ENCODE measurements around the gene HCST.

HCST gene

DNA sequence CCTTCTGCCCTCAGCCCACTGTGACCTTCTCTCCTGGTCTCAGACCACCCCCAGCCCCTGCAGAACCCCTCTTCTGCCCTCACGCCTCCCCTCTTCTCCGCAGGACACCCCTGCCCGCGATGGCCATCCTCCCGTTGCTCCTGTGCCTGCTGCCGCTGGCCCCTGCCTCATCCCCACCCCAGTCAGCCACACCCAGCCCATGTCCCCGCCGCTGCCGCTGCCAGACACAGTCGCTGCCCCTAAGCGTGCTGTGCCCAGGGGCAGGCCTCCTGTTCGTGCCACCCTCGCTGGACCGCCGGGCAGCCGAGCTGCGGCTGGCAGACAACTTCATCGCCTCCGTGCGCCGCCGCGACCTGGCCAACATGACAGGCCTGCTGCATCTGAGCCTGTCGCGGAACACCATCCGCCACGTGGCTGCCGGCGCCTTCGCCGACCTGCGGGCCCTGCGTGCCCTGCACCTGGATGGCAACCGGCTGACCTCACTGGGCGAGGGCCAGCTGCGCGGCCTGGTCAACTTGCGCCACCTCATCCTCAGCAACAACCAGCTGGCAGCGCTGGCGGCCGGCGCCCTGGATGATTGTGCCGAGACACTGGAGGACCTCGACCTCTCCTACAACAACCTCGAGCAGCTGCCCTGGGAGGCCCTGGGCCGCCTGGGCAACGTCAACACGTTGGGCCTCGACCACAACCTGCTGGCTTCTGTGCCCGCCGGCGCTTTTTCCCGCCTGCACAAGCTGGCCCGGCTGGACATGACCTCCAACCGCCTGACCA, 37.2 kb downstream of the HCST start:
- no peak for DNase-seq

DNA sequence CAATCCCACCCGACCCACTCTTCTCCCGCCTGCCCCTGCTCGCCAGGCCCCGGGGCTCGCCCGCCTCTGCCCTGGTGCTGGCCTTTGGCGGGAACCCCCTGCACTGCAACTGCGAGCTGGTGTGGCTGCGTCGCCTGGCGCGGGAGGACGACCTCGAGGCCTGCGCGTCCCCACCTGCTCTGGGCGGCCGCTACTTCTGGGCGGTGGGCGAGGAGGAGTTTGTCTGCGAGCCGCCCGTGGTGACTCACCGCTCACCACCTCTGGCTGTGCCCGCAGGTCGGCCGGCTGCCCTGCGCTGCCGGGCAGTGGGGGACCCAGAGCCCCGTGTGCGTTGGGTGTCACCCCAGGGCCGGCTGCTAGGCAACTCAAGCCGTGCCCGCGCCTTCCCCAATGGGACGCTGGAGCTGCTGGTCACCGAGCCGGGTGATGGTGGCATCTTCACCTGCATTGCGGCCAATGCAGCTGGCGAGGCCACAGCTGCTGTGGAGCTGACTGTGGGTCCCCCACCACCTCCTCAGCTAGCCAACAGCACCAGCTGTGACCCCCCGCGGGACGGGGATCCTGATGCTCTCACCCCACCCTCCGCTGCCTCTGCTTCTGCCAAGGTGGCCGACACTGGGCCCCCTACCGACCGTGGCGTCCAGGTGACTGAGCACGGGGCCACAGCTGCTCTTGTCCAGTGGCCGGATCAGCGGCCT, 37.9 kb downstream of the HCST start:
- DNase-seq = no peak

DNA sequence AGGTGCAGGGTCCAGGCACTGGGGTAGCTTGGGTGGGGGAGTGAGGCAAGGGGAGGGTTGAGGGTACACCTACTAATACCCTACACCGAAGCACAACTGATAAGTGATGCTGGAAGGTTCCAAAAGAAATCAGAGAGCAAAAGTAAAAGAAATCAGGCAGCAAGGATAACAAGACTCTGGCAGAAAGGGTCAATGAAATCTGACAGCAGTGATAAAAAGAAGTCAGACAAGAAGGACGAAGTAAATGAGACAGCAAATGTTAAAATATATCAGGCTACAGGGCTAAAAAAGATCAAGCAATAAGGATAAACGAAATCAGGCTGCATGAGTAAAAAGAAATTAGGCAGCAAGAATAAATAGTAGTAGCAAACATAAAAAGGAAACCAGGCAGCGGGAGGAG, 38.5 kb downstream of the HCST start:
- DNase-seq = no peak

DNA sequence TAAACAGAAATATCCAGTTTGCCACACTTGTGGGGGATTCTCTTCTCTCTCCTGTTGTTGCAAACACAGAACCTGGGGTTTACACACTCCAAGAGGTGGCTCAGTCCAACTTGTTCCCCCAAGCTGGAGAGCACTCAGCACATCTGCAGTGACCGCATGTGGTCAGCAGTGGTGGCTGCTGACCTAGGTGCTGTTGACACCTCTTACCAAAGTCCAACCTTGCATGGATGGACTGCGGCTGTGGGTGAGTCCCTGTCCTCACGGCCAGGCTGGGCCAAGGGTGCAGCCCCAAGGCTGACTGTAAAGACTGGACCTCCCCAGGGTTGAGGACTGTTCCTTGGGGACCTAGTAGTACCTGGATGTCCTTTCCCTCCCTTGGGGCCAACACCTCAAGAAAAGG, 39.9 kb downstream of the HCST start:
- DNase-seq = no peak

DNA sequence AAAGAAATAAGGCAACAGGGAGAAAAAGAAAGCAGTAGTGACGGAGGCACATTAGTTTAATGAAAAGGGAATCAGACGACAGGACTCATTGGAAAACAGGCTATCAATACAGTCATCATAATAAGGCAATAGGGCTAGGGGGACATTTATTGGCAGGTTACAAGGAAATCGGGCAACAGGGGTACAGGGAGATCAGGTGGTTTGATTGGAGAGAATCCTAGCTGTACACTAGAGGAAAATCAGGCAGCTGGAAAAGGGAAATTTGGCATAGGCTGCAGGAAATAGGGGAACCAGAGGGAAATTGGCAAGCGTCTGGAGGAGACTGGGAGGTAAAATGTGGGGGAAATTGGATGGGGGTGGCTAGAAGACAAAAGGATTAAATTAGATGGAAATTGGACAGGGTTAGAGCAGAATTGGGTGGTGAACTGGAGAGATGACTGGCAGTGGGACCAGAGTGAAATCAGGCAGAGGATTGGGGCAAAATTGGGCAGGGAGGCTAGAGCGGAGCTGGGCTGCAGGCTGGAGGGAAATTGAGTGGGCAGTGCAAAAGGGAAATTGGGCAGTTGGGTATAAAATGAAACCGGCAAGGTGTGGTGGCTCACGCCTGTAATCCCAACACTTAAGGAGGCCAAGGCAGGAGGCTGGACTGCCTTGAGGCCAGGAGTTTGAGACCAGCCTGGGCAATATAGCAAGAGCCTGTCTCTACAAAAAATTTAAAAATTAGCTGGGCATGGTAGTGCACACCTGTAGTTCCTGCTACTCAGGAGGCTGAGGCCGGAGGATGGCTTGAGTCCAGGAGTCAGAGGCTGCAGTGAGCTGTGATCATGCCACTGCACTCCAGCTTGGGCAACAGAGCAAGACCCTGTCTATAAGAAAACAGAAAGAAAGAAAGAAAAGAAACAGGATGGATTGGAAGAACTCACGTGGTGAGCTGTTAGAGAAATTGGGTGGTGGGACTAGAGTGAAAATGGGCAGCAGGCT, 41.3 kb downstream of the HCST start:
- no peak for DNase-seq

DNA sequence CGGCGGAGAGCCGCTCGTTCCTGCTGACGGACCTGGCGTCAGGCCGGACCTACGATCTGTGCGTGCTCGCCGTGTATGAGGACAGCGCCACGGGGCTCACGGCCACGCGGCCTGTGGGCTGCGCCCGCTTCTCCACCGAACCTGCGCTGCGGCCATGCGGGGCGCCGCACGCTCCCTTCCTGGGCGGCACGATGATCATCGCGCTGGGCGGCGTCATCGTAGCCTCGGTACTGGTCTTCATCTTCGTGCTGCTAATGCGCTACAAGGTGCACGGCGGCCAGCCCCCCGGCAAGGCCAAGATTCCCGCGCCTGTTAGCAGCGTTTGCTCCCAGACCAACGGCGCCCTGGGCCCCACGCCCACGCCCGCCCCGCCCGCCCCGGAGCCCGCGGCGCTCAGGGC, 42.2 kb downstream of the HCST start:
- no peak for DNase-seq

DNA sequence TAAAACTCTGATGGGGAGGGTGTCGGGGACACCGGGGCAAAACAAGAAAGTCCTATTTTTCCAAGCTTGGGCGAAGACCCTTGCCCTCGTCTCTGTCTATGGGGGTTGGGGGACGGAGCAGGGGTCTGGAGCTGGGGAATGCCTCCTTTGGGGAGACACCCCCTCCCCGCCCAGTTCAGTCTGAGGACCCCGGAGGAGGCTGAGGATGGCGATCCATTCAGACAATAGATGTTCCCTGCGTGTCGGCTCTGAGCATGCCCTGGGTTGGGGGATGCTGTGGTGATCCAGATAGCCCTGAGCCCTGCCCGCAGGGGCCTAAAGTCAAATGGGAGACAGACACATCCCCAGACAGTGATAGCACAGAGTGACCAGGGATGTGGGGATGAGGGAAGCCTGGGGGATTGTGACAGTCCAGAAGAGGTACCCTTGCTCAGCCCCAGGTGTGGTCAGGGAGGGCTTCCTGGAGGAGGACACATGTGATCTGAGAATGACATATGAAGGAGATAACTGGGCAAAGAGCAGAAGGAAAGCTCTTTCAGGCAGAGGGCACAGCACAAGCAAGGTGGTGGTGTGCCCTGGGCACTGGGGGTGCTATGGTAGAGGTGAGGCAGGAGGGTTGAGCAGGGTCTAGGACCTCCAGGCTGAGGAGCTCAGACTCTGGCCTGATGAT, 42.9 kb downstream of the HCST start:
- DNase-seq = no peak

DNA sequence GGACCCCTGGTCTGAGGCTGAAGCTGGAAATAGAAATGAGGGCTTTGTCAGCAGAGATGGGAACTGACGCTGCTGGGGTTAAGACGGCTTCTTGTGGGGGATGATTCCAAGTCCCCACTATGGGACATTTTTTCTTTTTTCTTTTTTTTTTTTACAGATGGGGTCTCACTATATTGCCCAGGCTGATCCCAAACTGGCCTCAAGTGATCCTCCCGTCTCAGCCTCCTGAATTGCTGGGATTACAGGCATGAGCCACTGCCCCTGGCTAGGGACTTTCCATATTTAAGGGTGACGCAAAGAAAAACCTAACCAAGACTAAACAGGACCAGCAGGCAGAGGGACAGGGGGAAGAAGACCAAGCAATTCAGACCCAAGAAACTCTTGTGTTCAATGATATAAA, 43.9 kb downstream of the HCST start:
- no peak for DNase-seq

DNA sequence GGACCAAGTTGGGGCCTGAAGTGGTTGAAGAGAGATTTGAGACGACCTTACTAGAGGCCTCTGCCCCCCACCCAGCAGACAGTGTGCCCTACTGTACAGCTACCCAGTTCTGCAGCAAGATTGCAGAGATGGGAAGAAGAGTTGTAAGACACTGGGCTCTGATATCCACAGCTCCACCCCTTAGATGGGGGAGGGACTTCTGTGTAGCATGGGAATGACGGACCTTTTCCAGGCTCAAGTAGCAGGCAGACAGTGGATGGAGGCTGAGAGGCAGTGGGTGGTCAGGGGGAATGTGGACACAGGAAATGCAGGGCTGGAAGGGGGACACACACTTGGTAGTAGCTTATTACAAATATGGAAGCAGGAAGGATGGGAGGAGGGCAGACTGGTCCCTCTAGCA, 46.8 kb downstream of the HCST start:
- DNase-seq = no peak

Measured in activated gamma-delta T cell treated with Interleukin-2 at 50 U/mL for 16 hours (primary cell).